Limb (tissue), 2 donors: ENCODE results near the gene GPATCH8.
A peak's percentile ranks its signal among the peaks of the same experiment; 100 is the strongest.

ENCODE experiments used
- DNase-seq, 2 donors: peaks; one replicate each; pipeline ENCODE4 v3.0.0-alpha.2; 2016; ENCODE audit errors: extremely low spot score in 2 of 2

GPATCH8 gene

DNA sequence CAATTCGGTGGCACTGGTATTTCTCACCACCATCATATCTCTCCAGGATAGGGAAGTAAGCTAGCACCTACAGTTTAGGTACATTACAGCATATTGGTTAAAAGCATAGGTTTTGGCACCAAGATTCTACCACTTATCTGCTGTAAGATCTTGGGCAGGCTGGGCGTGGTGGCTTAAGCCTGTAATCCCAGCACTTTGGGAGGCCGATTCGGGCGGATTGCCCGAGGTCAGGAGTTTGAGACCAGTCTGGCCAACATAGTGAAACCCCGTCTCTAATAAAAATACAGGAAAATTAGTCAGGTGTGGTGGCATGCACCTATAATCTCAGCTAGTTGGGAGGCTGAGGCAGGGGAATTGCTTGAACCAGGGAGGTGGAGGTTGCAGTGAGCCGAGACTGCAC is 51.4 kb downstream of the GPATCH8 start:
- DNase-seq = no peak

- no peak for DNase-seq
Measured at GRCh38 chr17:44451016-44451627, 52.1 kb downstream of the GPATCH8 start.

GRCh38 chr17:44448412-44448811 is 54.8 kb downstream of the GPATCH8 start:
- no peak for DNase-seq

DNA sequence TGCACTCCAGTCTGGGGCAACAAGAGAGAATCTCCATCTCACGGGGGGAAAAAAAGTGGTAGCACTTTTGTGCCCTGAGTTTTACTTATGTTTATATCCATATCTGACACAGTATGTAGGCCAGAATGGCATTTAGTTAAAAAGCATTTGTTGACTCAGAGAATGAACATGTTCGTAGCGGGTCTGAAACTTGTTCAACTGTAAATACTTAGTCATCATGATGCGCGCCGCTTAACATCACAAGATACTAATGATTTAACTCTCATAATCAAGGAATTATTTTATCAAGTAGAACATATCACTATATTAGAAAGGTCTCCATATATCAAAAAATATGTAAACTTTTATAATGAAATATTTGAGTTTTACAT is 58.5 kb downstream of the GPATCH8 start:
- DNase-seq = no peak

DNA sequence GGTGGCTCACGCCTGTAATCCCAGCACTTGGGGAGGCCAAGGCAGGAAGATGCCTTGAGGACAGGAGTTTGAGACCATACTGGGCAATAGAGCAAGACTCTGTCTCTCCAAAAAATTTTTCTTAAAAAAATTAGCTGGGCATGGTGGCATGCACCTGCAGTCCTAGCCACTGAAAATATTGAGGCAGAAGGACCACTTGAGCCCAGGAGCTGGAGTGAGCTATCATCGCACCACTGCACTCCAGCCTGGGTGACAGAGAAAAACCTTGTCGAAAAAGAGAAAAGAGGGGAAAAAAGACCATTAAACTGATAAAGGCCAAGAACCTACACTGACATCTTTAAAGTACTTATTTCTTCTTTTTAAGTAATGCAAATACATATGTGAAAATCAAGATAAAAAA is 60.4 kb downstream of the GPATCH8 start:
- DNase-seq = no peak

GRCh38 chr17:44439168-44439567 is 64.0 kb downstream of the GPATCH8 start:
- DNase-seq = no peak

DNA sequence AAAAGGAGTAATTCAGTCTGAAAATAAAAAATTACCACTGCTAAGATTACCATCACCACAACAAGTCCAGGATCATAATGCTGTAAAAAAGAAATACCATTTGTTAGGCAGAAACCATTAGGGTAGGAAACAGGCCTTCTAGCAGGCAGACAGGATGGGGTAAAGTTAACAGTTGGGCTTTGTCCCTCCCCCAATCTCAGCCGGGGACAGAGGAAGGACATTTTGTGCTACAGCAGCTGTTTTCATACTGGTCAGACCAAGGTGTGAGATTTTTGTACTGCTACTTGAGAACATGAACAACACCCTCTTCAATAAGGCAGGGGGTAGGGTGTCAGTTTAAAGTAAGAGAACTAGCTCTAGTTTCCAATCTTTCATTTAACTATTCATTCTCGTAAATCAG is 64.6 kb downstream of the GPATCH8 start:
- DNase-seq = peak in 1 of 2 donors; percentile 18

DNA sequence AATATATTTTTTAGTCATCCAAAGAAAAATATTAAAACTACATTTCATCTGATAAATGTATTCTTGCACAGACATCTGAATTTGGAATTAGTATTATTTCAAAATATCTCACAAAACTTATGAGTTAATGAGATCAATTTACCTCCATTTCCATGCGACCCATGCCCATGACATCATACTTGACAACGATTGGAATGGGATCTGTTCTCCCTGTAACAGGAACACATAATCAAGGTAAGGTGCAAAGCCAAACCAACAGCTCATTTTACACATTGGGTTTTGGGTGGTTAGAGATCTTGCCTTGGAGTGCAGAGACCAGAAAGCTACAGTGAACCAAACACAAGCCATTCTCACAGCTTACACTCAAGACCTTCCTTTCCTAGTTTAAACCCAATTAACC is 66.9 kb downstream of the GPATCH8 start:
- no peak for DNase-seq

DNA sequence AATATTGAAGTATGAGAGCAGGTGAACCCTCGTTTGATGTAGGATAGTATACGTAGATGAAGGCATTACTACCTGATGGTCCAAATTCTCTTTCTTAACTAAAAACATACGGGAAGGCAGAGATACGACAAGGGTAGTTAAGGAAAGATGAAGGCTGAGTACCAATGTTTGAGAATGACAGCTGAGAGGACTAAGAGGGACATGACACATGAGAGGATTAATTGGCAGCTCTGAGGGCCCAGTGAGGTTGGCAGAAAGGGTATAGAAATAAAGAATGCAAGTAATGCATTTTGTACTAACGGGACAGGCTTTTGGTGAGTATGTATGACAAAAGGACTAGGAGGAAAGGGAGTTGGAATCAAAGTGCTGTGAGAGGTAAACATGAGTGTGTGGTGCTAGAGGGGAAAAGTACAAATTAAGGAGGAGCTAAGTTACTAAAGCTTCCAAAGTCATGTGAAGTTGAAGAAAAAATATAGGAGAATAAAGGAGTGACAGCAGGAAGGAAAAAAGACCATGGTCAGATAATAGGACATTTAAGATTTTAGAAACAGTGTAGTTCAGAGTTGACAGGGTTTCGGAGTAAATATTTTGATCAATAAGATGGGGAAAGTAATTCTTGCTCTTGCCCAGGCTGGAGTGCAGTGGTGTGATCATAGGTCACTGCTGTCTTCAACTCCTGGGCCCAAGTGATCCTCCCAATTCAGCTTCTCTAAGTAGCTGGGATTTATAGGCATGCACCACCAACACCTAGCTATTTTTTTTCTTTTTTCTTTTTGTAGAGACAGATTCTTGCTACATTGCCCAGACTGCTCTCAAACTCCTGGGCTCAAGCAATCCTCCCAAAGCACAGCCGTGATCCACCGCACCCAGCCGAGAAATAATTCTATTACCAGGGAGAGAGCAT is 70.7 kb downstream of the GPATCH8 start:
- DNase-seq = no peak

GRCh38 chr17:44424828-44425461 is 78.3 kb downstream of the GPATCH8 start:
- DNase-seq = no peak

DNA sequence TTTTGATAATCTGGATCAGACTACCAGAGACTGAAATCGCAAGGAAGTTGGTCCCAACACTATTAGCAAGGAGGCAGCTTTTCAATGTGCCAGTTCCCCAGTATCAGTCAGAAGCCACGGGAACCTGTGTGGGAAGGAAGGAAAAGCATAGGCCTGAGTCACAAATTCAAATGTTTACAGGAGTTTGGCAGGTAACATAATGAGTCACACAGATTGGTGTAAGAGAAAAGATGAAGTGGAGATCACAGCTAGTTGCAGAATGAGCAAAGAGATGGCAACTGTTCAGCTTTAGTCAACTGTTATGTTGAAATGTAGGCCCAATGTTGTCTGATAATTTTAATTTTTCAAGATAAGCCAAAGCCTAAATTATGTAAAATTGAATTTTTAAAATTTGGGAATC is 85.7 kb downstream of the GPATCH8 start:
- no peak for DNase-seq

DNA sequence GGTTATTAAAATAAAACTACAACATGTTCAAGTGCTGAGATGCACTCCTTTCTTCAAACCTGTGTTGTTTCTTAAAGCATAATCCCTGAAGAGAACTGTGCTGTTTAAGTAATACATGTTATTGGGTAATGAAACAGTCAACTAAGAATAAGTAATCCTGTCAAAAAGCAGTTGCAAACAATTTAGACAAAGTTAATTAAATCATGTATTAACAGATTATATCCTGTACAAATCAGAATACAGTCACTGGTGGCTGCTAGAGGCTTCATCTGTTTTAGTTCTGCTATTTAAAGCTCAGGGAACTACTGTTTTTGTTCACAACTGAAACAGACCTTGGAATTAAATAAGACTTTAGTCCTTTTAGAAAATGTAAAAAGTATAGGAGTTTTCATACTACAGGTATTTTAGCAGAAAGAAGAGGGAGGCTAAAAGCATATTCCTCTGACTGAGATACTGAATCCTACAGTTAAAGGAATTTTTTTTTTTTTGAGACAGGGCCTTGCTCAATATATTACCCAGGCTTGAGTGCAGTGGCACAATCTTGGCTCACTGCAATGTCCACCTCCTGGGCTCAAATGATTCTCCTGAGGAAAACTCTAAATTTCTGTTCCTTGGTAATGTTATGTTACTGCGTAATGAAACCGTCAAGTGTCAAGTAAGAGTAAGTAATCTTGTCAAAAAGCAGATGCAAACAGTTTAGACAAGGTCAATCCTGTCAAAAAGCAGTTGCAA is 86.5 kb downstream of the GPATCH8 start:
- DNase-seq = no peak

GRCh38 chr17:44414394-44415155 is 88.6 kb downstream of the GPATCH8 start:
- DNase-seq = no peak

DNA sequence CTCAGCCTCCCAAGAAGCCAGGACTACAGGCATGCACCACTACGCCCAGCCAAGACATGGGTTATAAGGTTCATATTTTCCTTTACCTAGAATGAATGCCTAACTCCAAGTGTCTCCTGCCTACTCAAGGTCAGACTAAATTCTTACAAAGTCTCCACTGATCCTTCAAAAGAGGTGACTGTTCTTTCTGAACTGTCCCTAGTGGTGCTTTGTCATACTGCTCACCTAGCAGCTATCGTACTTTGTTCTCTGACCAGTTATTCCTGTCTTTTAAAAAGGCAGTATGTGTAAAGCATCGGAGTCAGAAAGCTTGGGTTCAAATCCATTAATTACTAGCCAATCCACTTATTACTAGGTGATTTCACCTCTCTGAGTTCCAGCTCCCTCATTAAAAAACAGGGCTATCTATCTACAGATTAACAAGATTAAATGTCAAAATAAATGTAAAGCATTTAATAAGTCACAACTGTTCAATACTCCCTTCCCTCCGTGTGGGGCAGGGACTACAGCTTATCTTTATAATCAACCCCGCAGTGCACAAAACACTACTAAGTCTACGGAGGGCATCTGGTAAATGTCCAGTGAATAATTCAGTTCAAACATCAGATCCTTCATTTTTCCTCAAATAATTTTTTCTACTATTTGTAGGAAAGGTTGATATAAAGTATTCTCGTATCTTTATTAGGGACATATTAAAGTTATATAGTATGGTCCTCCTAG is 93.7 kb downstream of the GPATCH8 start:
- no peak for DNase-seq

- DNase-seq = no peak
Measured at GRCh38 chr17:44408786-44409185, 94.4 kb downstream of the GPATCH8 start.

- DNase-seq = no peak
Measured at GRCh38 chr17:44402564-44403172, 100.5 kb downstream of the GPATCH8 start.

DNA sequence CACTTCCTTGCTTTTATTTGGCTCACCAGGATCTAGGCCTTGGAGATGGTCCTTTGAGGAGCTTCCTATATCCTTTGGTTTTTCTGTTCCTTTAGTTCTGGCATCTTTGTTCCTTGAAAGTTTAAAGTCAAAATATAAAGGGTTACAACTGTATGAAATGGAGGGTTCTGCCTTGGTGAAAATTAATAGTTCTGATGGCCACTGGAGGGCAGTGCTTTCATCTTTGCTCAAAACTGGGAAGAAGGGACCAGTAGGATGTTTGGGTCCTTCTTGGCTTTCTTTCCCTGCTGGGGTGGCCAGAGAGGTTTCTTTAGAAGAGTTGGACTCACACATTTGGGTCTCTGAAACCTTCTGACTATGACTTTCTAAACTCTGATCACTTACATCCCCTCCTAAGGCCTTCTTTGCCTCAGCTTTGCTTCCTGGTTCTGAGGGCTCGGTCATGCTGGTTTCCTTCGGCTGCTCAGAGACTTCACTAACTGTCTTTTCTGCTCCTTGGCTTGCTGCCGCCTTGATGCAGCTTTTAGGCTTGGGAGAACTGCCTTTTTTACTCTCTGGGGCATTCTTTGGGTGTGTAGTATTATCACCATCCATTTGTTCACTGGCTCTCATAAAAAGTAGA is 102.9 kb downstream of the GPATCH8 start:
- no peak for DNase-seq

DNA sequence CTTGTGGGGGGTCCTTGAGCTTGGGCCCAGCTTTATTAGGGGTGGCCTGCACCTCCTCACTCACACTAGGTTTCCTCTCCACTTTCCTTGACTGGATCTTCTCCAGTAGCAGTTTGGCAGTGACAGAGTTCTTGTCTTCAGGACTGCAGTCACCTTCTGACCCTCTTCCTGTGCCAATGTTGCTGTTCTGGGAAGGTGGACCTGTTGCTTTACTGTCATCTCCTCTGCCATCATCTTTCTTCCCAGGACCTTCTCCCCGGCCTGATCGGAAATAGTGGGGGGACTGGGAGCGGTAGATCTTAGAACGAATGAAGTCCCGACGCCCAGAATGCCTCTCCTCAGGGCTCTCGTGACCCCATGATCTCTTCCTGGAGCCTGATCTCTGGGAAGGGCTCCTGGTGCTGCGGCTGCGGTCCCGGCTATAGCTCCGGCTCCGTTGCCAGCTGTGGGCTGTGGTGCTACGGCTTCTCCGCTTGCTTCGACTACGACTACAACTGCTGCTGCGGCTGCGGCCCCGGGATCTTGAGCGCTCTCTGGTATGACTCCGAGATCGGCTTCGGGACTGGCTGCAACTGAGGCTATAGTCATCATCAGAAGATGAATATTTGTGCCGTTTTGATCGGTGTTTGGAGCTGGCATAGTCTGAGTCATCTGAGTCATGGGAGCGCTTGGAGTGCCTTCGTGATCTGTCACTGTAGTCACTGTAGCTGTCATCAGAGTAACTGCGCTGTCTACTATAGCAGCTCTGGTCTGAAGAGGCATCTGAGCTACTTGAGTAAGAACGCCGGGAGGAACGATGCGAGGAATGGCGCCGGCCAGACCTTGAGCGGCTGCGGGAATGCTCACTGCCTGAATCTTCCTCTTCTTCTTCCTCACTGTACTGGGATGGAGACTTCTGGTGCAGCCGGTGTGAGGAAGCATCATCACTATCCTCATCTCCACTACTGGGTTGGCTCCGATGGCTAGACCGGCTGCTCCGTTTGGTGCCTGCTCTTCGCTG is 104.2 kb downstream of the GPATCH8 start:
- no peak for DNase-seq
